Skeletal muscle satellite cell (primary cell): ENCODE results near the gene DAZL.

Source experiments
- H3K27me3 ChIP-seq: 2 replicates; pipeline ENCODE4 v1.7.0; 2013; ENCODE audit warnings: low read length; ENCODE audit not compliant: control insufficient read depth, insufficient read depth
- H3K36me3 ChIP-seq: 2 replicates; pipeline ENCODE4 v1.7.0; 2013; ENCODE audit warnings: mild to moderate bottlenecking, control low read depth, low read length; ENCODE audit not compliant: insufficient read depth
- H3K4me1 ChIP-seq: 2 replicates; pipeline ENCODE4 v1.7.0; 2013; ENCODE audit warnings: low read length; ENCODE audit not compliant: control insufficient read depth, insufficient read depth
- H3K4me2 ChIP-seq: 2 replicates; pipeline ENCODE4 v1.7.0; 2013; ENCODE audit warnings: mild to moderate bottlenecking, low read length
- H3K4me3 ChIP-seq: 2 replicates; pipeline ENCODE4 v1.7.0; 2013; ENCODE audit warnings: low read length
- H3K9ac ChIP-seq: 2 replicates; pipeline ENCODE4 v1.7.0; 2013; ENCODE audit warnings: mild to moderate bottlenecking, low read depth, low read length, moderate library complexity
- H3K9me3 ChIP-seq: replicated peaks from 2 replicates; pipeline ENCODE4 v1.7.0; 2013; ENCODE audit warnings: mild to moderate bottlenecking, control low read depth, low read length

Gene DAZL

GRCh38 chr3:16552757-16553156 is 52.5 kb downstream of the DAZL start:
- H3K4me2 ChIP-seq, result no peak overlapping the region
- peaks cover 20% of the 10 kb centered on the region for H3K27me3 ChIP-seq
- no peak overlapping the region for H3K4me3 ChIP-seq
- no peaks in the 10 kb centered on the region for H3K36me3 ChIP-seq
- H3K4me1 ChIP-seq, result no peaks in the 10 kb centered on the region
- peaks cover 5% of the 10 kb centered on the region for H3K9me3 ChIP-seq
- H3K9ac ChIP-seq, result no peak overlapping the region

GRCh38 chr3:16551342-16551976 is 53.8 kb downstream of the DAZL start:
- H3K36me3 ChIP-seq, result no peaks in the 10 kb centered on the region
- no peaks in the 10 kb centered on the region for H3K4me1 ChIP-seq
- H3K9me3 ChIP-seq, result peaks cover 5% of the 10 kb centered on the region
- no peak overlapping the region for H3K9ac ChIP-seq
- no peak overlapping the region for H3K4me2 ChIP-seq
- H3K4me3 ChIP-seq, result no peak overlapping the region
- peaks cover 20% of the 10 kb centered on the region for H3K27me3 ChIP-seq

DNA sequence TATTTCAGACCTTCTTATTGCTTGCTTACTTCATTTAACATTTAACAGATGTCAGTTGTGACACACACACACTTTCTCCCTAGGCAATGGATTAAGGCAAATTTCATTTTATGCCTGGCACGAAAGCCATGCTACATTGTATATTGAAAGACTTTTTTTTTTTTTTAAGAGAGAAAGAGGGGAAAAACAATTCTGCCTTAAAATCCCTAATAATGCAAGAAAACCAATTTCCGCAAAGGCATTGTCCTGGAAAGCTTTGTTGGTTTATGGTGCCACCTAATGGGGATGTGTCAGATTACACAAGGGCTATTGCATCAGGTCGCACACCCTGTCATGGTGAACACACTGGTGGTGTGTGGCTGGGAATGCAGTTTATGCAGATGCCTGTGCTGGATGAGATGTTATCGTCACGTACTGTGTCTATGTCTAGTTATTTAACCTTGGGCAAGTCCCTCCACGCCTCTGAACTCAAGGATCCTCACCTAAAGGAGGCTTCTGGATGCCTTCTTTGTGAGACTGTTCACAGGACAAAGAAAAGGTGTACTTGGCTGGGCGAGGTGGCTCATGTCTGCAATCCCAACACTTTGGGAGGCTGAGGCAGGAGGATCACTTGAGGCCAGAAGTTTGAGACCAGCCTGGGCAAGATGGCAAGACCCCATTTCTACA is 54.4 kb downstream of the DAZL start:
- Histone ChIP-seq H3K4me2 (peak overlapping the region; percentile 14), H3K27me3 (peaks cover 20% of the 10 kb centered on the region), H3K9me3 (peaks cover 5% of the 10 kb centered on the region), H3K4me1 (no peaks in the 10 kb centered on the region), H3K4me3 (no peak overlapping the region), H3K36me3 (no peaks in the 10 kb centered on the region), H3K9ac (no peak overlapping the region)

- Histone ChIP-seq H3K4me1 (no peaks in the 10 kb centered on the region), H3K9me3 (peaks cover 5% of the 10 kb centered on the region), H3K9ac (no peak overlapping the region), H3K4me3 (no peak overlapping the region), H3K36me3 (no peaks in the 10 kb centered on the region), H3K27me3 (peaks cover 20% of the 10 kb centered on the region), H3K4me2 (peak overlapping the region; percentile 14)
These were observed 54.9 kb downstream of the DAZL start for GRCh38 chr3:16550305-16550675.

- H3K9me3 ChIP-seq, result no peaks in the 10 kb centered on the region
- no peaks in the 10 kb centered on the region for H3K36me3 ChIP-seq
- H3K4me1 ChIP-seq, result no peaks in the 10 kb centered on the region
- H3K27me3 ChIP-seq, result peaks cover 20% of the 10 kb centered on the region
- no peak overlapping the region for H3K9ac ChIP-seq
- H3K4me3 ChIP-seq, result no peak overlapping the region
- H3K4me2 ChIP-seq, result no peak overlapping the region
These were observed 56.5 kb downstream of the DAZL start for GRCh38 chr3:16548721-16549120.

DNA sequence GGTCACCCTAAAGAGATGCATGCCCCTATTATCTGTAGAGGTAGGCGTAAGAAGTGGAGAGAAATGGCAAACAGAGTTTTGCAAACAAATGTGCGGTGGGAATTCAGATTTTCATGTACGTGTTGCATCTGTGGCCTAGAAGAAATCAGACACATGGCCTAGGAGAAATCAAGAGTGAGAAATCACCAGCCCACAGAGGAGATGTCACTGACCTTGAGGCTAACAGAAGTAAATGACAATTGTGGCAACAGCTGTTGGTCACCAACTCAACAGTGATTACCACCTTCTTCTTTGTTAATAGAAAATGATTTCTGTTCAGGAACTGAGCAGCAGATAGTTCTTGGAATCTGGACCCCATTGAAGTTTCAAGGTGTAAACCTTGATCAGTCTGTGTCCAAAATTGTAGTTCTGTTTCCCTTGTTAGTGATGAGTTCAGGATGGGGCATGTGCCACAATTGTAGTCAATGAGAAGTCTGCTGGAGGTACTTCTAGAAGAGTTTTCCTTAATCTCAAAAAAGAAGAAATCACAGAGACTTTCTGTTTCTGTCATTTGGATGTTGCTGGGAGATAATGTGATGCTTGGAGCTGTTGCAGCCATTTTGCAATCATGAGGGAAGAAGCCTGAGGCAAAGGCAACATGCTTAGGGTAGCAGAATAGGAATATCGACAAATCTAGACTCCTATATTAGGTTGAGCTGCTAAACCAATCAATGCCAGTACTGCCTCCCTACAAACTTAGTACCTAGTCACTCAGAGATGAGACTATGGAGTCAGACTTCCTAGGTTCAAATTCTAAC is 57.5 kb downstream of the DAZL start:
- H3K4me2 ChIP-seq, result no peak overlapping the region
- no peaks in the 10 kb centered on the region for H3K9me3 ChIP-seq
- H3K36me3 ChIP-seq, result no peaks in the 10 kb centered on the region
- no peak overlapping the region for H3K9ac ChIP-seq
- H3K4me1 ChIP-seq, result no peaks in the 10 kb centered on the region
- H3K27me3 ChIP-seq, result peaks cover 19% of the 10 kb centered on the region
- no peak overlapping the region for H3K4me3 ChIP-seq

- Histone ChIP-seq H3K9me3 (no peaks in the 10 kb centered on the region), H3K9ac (no peak overlapping the region), H3K4me2 (no peak overlapping the region), H3K4me3 (no peak overlapping the region), H3K4me1 (no peaks in the 10 kb centered on the region), H3K27me3 (peaks cover 26% of the 10 kb centered on the region), H3K36me3 (no peaks in the 10 kb centered on the region)
These were observed 58.8 kb downstream of the DAZL start for GRCh38 chr3:16546186-16547010.

DNA sequence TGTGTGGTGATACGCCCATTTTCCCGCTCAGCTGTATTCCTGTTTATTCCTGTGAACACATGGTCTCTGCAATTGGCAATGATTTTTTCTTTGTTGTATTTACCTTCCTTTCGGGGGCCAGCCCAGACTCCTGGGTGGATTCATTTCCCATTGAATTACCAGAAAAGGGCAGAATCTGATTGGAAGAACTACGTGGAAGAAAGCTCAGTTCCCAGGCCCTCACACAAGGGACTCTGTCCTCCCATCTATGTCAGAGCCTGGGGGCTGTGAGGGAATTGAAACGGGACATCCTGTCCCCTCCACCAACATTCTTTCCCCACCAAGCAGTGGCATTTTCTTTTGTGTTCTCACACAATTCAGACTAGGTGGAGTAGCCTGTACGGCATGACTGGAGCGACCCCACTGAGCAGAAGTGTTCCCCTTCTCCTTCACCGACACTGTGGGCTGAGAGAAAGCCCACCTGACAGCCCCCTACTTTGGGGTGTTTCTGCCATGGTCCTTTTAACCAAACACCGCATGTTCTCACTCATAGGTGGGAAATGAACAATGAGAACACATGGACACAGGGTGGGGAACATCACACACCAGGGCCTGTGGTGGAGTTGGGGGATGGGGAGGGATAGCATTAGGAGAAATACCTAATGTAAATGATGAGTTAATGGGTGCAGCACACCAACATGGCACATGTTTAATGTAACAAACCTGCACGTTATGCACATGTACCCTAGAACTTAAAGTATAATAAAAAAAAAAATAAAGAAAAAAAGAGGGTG is 59.6 kb downstream of the DAZL start:
- Histone ChIP-seq H3K27me3 (peaks cover 32% of the 10 kb centered on the region), H3K4me3 (no peak overlapping the region), H3K9ac (no peak overlapping the region), H3K4me1 (no peaks in the 10 kb centered on the region), H3K36me3 (no peaks in the 10 kb centered on the region), H3K4me2 (no peak overlapping the region), H3K9me3 (no peaks in the 10 kb centered on the region)

DNA sequence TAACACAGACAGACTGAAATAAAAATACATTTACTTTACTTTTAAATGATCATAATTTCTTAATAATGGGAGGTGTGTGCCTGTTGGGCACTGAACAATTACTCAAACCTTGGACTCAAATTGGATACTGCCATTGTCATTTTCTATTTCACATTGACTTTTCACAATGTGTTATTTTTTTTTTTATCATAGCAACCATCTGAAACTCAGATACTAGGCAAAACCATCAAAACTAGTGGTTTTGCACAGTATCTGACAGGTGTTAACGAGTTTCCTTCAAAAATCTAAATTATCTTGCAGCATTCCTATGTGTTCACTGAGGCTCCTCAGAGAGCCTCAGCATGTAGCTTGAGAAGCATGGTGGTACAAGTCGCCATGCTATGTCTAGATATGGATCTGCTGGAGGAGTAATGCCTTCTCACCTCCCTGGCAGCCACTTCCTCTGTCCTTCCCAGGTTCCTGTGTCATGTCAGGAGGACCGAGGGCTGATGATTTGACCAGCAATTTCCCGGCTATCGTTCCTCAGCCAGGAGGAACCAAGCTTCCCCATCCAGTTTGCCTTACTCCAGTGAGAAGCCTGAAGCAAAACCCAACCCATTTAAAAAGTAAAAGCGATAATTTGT is 61.9 kb downstream of the DAZL start:
- no peaks in the 10 kb centered on the region for H3K9me3 ChIP-seq
- H3K27me3 ChIP-seq, result peaks cover 51% of the 10 kb centered on the region
- no peaks in the 10 kb centered on the region for H3K4me1 ChIP-seq
- no peak overlapping the region for H3K4me3 ChIP-seq
- no peak overlapping the region for H3K9ac ChIP-seq
- H3K36me3 ChIP-seq, result no peaks in the 10 kb centered on the region
- H3K4me2 ChIP-seq, result no peak overlapping the region

DNA sequence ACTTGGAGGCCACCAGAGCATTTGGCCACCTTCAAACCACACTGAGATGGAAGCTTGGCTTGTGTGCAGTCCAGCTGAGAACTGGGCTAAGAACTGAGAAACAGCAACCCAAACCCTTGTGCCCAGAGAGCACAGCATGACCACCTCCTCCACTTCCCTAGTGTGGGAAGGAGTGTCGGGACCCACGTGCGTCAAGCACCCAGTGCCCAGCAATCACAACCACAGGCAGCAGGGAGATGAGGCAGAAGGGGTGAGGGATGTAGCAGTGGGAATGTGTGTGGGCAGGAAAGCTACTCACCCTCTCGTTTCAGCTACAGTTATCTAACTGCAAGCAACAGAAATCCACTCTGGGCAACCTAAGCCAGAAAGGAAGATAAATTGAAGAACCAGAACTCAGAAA is 66.7 kb downstream of the DAZL start:
- no peak overlapping the region for H3K9ac ChIP-seq
- no peak overlapping the region for H3K4me2 ChIP-seq
- H3K4me3 ChIP-seq, result no peak overlapping the region
- no peaks in the 10 kb centered on the region for H3K4me1 ChIP-seq
- H3K27me3 ChIP-seq, result peaks cover 63% of the 10 kb centered on the region
- no peaks in the 10 kb centered on the region for H3K36me3 ChIP-seq
- no peaks in the 10 kb centered on the region for H3K9me3 ChIP-seq
